GM18519 (cell line): ENCODE data around the gene PALM.
"Not testable (repeated sequence)": the region's sequence is repeated elsewhere in the genome, so short reads cannot be mapped to it uniquely, and the experiment has no call there.

Experiments used
- ATAC-seq: cut with Tn5 transposase; IDR thresholded peaks from one replicate; pipeline ENCODE4 v1.9.1; 2021; ENCODE audit warnings: mild to moderate bottlenecking, moderate library complexity; ENCODE audit not compliant: unreplicated experiment, low FRiP score

Gene PALM, protein sequence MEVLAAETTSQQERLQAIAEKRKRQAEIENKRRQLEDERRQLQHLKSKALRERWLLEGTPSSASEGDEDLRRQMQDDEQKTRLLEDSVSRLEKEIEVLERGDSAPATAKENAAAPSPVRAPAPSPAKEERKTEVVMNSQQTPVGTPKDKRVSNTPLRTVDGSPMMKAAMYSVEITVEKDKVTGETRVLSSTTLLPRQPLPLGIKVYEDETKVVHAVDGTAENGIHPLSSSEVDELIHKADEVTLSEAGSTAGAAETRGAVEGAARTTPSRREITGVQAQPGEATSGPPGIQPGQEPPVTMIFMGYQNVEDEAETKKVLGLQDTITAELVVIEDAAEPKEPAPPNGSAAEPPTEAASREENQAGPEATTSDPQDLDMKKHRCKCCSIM

GRCh38 chr19:708154-709143 is at the start of gene PALM:
Gene PALM (plus strand): TSS chr19:708935. CDS start chr19:709147, 212 bp downstream.
- no peak for ATAC-seq

GRCh38 chr19:660793-661426 is 47.8 kb upstream of the PALM start:
- ATAC-seq = no peak

GRCh38 chr19:661427-662196 is 47.1 kb upstream of the PALM start:
- no peak for ATAC-seq

DNA sequence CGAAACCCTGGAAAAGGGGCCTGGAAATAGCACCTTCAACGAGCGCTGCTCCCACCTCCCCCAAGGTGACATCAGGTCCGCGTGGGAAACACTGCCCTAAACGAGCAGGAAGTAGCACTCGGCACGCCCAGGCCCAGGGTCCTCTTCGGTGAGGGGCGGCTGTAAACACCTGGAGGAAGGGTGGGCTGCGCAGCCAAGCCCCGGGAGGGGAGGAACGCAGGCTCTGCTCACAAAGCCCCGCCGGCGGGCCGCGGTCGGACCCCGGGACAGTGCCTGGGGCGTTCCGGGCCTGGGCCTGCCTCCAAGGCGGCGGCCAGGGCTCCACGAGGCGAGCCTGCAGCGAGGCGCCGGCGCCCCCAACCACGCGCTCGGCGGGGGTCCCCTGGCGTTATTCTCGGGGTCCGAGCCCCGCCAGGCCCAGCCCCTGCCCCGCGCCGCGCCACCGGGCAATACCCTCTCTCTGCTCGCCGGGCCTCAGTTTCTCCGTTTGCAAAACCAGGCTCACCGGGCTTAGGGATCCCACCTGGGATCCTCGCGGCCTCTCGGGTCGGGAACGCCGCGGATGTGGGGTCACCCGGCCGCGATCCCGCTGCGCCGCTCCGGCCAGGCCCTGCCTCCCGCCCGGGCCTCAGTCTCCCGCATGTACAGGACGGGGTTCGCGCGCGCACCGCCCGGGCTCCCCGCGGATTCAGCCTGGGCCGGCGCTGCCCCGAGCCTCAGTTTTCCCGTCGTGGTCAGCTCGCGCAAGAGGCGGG is 46.4 kb upstream of the PALM start:
- no peak for ATAC-seq

DNA sequence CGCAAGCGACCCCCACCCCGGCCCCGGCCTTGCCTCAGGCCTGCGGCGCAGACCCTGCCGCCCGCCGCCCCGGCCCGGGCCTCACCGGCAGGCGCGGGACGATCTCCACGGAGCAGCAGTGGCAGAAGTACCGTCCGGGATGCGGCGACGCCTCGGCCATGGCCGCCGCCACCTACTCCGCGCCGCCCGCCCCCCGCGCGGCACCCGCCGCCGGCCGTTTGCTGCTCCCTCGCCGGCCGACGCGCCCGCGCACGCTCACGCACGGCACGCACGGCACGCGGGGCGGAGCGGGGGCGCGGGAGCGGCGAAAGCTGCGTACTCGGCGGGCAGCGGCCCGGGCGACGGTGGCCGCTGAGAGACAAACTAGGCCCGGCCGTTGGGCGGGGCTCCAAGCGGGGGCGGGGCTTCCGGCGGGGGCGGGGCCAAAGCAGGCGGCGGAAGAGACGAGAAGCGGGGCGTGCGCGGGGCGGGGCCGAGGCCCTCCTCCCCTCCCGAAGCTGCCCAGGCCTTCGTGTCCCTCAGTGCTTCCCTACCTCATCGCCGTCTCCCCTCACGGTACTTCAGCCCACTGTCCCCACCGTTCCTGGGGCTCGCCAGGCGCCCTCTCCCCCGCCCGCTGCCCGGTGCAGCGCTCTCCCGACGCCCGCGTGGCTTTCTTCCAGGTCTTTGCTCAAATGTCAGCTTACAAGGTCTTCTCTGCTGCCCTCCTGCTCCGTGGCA is 45.6 kb upstream of the PALM start, which contains the start of gene RNF126:
TSS of gene RNF126 (minus strand) at position 253 of the 720 bp plus-strand sequence. CDS start at position 160, 93 bp downstream.
- no peak for ATAC-seq

DNA sequence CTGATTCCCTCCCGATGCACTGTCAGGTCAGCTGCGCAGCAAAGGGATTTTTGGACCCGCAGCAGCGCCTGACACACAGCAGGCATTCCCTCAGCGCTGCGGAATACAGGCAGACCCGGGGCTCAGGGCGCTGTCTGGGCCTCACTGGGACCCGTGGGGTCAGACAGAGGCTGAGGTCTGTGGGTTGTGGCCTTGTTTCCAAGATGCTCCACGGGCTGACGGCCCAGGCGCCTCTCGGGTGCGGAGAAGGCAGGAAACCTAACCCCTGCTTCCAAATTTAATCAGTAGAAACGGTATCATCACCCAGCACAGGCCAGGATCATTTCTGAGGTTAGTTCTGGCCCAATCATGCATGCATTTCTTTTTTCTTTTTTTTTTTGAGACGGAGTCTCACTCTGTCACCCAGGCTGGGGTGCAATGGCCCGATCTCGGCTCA is 45.0 kb upstream of the PALM start:
- ATAC-seq = no peak

GRCh38 chr19:664913-665443 is 43.8 kb upstream of the PALM start:
- ATAC-seq = no peak

DNA sequence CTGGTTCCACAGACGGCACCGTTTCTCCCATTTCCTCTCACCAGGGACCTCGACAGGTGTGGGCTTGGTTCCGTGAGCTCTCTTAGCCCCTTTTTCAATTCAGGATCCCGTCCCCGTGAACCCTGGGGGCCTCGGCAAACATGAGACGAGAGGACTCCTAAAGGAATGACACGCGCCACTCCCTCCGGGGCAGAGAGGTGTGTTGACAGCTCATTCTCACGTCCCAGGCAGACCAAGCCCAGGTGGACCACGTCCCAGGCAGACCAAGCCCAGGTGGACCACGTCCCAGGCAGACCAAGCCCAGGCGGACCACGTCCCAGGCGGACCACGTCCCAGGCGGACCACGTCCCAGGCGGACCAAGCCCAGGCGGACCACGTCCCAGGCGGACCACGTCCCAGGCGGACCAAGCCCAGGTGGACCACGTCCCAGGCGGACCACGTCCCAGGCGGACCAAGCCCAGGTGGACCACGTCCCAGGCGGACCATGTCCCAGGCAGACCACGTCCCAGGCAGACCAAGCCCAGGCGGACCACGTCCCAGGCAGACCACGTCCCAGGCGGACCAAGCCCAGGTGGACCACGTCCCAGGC is 41.7 kb upstream of the PALM start:
- not testable (repeated sequence) for ATAC-seq

DNA sequence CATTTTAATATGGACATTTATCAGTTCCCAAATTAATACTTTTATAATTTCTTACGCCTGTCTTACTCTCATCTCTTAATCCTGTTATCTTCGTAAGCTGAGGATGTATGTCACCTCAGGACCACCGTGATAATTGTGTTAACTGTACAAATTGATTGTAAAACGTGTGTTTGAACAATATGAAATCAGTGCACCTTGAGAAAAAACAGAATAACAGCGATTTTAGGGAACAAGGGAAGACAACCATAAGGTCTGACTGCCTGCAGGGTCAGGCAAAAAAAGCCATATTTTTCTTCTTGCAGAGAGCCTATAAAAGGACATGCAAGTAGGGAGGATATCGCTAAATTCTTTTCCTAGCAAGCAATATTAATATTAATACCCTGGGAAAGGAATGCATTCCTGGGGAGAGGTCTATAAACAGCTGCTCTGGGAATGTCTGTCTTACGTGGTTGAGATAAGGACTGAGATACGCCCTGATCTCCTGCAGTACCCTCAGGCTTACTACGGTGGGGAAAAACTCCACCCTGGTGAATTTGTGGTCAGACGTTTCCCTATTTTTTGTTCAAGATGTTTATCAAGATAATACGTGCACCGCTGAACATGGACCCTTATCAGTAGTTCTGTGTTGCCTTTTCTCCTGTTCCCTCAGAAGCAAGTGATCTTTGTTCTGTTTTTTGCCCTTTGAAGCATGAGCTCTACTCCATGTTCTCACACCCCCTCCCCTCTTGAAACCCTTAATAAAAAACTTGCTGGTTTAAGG is 39.9 kb upstream of the PALM start:
- not testable (repeated sequence) for ATAC-seq

- no peak for ATAC-seq
Measured at GRCh38 chr19:670609-671075, 38.1 kb upstream of the PALM start.

DNA sequence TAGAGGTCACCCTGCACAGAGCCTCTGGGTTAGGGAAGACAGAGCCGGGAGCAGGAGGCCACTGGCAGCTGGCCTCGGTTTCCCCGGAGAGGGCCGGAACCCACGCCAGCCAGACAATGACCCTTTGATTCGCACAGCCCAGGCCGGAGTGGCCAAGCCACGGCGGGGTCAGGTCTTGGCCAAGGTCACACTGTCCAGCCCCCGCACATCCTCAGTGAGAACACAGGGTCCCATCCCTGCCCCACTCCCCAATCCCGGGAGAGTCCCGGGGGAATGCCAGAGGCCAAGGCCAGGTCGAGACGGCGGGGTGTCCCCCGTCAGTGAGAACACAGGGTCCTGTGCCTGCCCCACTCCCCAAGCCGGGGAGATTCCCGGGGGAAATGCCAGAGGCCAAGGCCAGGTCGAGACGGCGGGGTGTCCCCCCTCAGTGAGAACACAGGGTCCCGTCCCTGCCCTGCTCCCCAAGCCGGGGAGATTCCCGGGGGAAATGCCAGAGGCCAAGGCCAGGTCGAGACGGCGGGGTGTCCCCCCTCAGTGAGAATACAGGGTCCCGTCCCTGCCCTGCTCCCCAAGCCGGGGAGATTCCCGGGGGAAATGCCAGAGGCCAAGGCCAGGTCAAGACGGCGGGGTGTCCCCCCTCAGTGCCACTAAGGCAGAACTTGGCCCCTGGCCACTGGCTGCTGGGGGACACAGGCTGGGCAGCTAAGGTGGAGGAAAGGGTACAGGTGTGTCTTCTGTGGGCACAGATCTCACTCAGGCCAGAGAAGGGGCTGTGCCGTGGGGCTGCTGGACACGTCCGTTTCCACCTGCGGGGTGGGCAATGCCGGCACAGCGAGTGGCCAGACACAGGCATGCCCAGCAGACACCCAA is 34.2 kb upstream of the PALM start:
- no peak for ATAC-seq

GRCh38 chr19:676007-676338 is 32.8 kb upstream of the PALM start:
- no peak for ATAC-seq

- ATAC-seq = no peak
Measured at GRCh38 chr19:676339-677105, 32.2 kb upstream of the PALM start, which contains the start of gene FSTL3. Gene FSTL3 (plus strand): TSS chr19:676392. CDS start chr19:676424, 32 bp downstream.

DNA sequence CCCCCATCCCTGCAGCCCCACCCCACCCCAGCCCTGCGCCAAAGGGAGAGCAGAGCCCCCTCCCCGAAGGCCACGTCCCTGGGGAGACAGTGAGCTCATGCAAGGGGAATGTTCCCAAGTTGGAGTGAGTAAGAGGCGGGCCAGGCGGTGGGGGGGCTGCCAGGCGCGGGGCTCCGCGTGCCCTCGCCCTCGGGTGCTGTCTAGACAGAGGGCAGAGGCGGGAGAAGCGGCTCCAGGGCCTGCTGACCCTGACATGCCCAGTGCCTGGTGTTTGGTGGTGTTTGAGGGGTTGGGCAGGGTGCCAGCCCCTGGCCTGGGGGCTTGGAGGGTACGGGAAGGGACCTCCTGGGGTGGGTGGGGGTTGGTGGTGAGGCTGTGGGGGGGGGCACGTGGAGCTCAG is 31.5 kb upstream of the PALM start:
- ATAC-seq = no peak

DNA sequence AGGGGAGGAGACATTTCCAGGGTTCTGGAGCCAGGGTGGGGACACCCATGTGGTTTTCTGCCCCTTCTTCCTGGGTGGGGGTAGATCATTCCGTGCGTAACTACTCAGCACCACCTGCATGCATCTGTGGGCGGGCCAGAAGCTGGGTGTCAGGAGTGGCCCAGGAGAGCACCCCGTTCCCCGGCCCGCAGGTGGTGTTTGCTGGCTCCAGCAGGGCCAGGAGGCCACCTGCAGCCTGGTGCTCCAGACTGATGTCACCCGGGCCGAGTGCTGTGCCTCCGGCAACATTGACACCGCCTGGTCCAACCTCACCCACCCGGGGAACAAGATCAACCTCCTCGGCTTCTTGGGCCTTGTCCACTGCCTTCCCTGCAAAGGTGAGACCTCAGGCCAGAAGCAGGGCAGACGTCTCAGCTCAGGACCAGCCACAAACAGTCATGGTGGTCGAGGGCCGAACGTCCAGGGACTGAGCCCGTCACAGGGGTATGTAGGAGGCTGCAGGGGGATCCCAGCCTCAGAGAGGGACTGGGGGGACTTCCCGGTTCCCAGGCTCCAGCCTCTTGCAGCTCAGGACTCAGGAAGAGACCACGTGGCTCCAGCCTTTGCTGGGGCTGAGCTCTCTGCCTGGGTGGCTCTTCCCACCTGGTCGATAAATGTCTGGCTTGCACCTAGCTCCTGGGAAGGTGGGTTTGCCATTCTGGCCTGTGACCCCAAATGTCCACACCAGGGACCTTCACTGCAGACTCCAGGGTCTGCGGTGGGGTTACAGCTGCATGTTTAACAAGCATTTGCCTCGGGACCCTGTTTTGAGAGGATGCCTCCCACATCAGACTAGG is 30.9 kb upstream of the PALM start:
- ATAC-seq = no peak
